ENCODE data around the gene OCA2.

- no peak for TF ChIP-seq CTCF (IDR thresholded peaks at IDR 0.05)
- no peak for TF ChIP-seq TCF7L2 (IDR thresholded peaks at IDR 0.05; ENCODE audit: low read depth, low read length)
- TF ChIP-seq SIN3A (IDR thresholded peaks at IDR 0.05; ENCODE audit: borderline replicate concordance, insufficient read depth, low read depth, low read length) = no peak
- TF ChIP-seq POLR2AphosphoS5 (IDR thresholded peaks at IDR 0.05; ENCODE audit: low read depth, low read length) = no peak
Observed at GRCh38 chr15:27787931-27788330, 311.2 kb downstream of the OCA2 start.

All from Panc1 (cell line).